Immature natural killer cell (primary cell): Measurements from ENCODE around the gene WHRN. TPM values are rescaled to one million over a fixed set of nuclear protein-coding genes. Genes with fewer than 3 reads are reported as not detected.

Source experiments
- DNase-seq, 3 donors: peaks; one replicate each; pipeline ENCODE4 v3.0.0; 2022; ENCODE audit warnings: mixed read lengths in 1 of 3
- H3K27ac Mint-ChIP-seq, 6 donors: one replicate each; pipeline ENCODE4 v1.8.0; 2020; ENCODE audit warnings: mixed read lengths in 6 of 6, mild to moderate bottlenecking in 5 of 6, inconsistent platforms in 4 of 6, moderate library complexity in 3 of 6
- H3K27me3 Mint-ChIP-seq, 3 donors: one replicate each; pipeline ENCODE4 v1.8.0; 2020 to 2021; ENCODE audit warnings: low read depth in 3 of 3, mild to moderate bottlenecking in 3 of 3, mixed read lengths in 3 of 3, moderate library complexity in 3 of 3, inconsistent platforms in 1 of 3
- H3K36me3 Mint-ChIP-seq, 3 donors: one replicate each; pipeline ENCODE4 v1.8.0; 2020; ENCODE audit warnings: mixed read lengths in 3 of 3, inconsistent platforms in 2 of 3, mild to moderate bottlenecking in 2 of 3
- H3K4me1 Mint-ChIP-seq, 2 donors: one replicate each; pipeline ENCODE4 v1.8.0; 2020; ENCODE audit warnings: inconsistent platforms in 2 of 2, mild to moderate bottlenecking in 2 of 2, mixed read lengths in 2 of 2, moderate library complexity in 1 of 2
- H3K4me3 Mint-ChIP-seq, 5 donors: one replicate each; pipeline ENCODE4 v1.8.0; 2020; ENCODE audit warnings: mild to moderate bottlenecking in 5 of 5, mixed read lengths in 5 of 5, inconsistent platforms in 3 of 5, moderate library complexity in 3 of 5
- H3K9me3 Mint-ChIP-seq, 6 donors: one replicate each; pipeline ENCODE4 v1.8.0; 2020; ENCODE audit warnings: mild to moderate bottlenecking in 6 of 6, mixed read lengths in 6 of 6, inconsistent platforms in 4 of 6, moderate library complexity in 3 of 6
- polyA plus RNA-seq, 3 donors: library from polyadenylated mRNA; unstranded; fragments of 300-500 nt; fragmentation: Illumina TruSeq; gene quantifications; one replicate each; pipeline ENCODE4 v1.2.3, GENCODE V29; 2021

WHRN gene
- polyA plus RNA-seq, 3 donors from 2014 or later: 0.22 to 1.4 (median 1.0) TPM

DNA sequence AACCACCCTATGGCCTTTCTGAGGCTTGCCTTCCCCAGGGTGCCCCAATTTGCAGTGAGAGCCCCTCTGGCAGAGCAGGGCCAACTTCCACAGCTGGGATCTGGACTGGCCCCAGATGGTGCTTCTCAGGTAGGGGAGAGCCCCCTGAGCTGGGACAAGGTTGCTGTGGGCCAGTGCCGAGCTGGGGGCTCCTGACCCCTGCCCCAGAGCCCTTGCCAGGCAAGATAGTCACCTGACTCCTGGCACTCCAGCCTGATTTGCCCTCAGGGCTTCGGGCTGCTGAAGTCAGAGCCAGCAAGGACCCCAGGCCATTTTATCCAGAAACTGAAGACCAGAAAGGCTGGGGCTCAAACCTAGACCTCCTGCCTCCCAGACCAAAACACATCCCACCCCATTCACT is 84.1 kb downstream of the WHRN start:
- no peak overlapping the region for H3K4me3 Mint-ChIP-seq
- no peak overlapping the region for H3K27ac Mint-ChIP-seq
- H3K36me3 Mint-ChIP-seq: no peaks in the 10 kb centered on the region
- H3K27me3 Mint-ChIP-seq: peaks cover 0 to 1% (median 0%) of the 10 kb centered on the region in 3 donors
- no peak for DNase-seq
- no peaks in the 10 kb centered on the region for H3K9me3 Mint-ChIP-seq
- peaks cover 7 to 9% of the 10 kb centered on the region in 2 donors for H3K4me1 Mint-ChIP-seq

DNA sequence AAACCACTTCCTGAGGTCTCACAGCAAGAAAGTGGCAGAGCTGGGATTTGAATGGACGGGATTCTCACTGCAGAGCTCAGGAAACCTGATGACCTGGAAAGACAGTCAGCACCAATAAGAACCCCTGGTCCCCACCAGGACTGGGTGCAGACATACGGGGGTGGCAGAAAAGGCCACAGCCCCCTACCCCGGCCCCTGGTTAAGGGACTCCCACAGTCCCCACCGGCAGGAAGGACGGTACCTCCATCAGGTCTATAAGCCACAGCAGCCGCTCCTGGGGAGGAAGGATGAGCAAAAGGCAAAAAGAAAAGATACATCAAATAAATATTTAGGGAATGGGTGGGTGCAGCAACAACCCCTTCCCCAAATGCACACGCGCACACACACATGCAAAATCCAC is 85.5 kb downstream of the WHRN start:
- Mint-ChIP-seq H3K4me1 (peaks cover 7 to 9% of the 10 kb centered on the region in 2 donors), H3K4me3 (no peak overlapping the region), H3K9me3 (no peaks in the 10 kb centered on the region), H3K27me3 (peaks cover 0 to 2% (median 1%) of the 10 kb centered on the region in 3 donors), H3K27ac (no peak overlapping the region), H3K36me3 (no peaks in the 10 kb centered on the region)
- no peak for DNase-seq

DNA sequence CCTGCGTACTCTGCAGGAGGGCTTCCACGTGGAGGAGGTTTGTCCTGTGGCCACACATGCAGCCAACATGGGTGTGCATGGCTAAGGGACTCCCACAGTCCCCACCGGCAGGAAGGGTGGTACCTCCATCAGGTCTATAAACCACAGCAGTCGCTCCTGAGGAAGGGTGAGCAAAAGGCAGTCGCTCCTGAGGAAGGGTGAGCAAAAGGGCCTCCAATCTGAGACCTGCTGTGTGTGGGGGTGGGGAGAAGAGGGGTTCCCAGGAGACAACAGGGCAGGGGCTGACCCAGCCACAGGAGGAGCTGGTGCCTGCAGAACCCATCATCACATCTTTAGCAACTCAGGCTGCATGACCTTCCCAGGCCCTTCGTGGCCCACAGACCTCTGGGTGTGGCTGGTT is 87.2 kb downstream of the WHRN start:
- H3K4me1 Mint-ChIP-seq: peaks cover 7 to 9% of the 10 kb centered on the region in 2 donors
- DNase-seq: no peak
- peaks cover 0 to 2% (median 1%) of the 10 kb centered on the region in 3 donors for H3K27me3 Mint-ChIP-seq
- H3K27ac Mint-ChIP-seq: no peak overlapping the region
- no peaks in the 10 kb centered on the region for H3K9me3 Mint-ChIP-seq
- no peaks in the 10 kb centered on the region for H3K36me3 Mint-ChIP-seq
- H3K4me3 Mint-ChIP-seq: no peak overlapping the region

DNA sequence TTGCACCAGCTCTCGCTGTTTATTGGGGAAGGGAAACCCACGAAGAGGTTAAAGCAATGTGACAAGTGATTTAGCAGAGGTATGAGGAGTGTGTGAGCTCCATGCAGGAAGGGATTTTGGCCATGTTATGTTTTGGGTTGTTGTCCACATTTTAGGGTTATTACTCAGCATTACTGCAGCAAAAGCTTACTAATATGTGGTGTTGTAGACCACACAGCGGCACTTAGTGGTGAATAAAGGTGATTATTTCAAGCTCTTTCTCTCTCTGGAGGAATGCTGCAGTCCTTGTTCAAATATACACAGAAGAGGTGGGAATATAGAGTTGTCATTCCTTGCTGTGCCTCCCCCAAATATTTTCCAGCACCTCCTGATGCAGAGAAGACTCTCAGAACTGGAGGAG is 87.8 kb downstream of the WHRN start:
- H3K36me3 Mint-ChIP-seq: no peaks in the 10 kb centered on the region
- H3K4me3 Mint-ChIP-seq: no peak overlapping the region
- no peaks in the 10 kb centered on the region for H3K9me3 Mint-ChIP-seq
- H3K4me1 Mint-ChIP-seq: peaks cover 7 to 9% of the 10 kb centered on the region in 2 donors
- peaks cover 0 to 2% (median 0%) of the 10 kb centered on the region in 3 donors for H3K27me3 Mint-ChIP-seq
- no peak for DNase-seq
- peak overlapping the region in 2 of 6 donors; percentile 15 to 40 for H3K27ac Mint-ChIP-seq

DNA sequence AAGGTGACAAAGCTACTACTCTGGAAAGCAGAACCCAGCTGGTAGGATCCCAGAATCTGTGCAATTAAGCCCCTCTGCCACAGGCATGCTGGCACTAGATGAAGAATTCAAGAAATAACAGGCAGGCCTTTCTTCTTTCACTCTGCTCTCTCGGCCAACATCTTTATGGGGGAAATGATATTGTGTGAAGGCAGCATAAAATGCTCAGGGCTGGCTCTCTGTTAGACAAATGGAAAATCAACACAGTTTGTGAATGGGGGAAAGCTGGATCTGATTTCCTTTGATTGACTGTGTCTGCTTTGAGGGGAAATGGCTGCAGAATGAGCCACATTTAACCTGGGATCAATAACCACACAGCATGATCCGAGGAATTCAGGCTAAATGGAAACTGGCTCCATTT is 88.4 kb downstream of the WHRN start:
- H3K4me3 Mint-ChIP-seq: no peak overlapping the region
- H3K4me1 Mint-ChIP-seq: peaks cover 7 to 9% of the 10 kb centered on the region in 2 donors
- H3K9me3 Mint-ChIP-seq: no peaks in the 10 kb centered on the region
- no peaks in the 10 kb centered on the region for H3K36me3 Mint-ChIP-seq
- peaks cover 0 to 2% (median 0%) of the 10 kb centered on the region in 3 donors for H3K27me3 Mint-ChIP-seq
- peak overlapping the region in 1 of 6 donors; percentile 17 for H3K27ac Mint-ChIP-seq
- no peak for DNase-seq

DNA sequence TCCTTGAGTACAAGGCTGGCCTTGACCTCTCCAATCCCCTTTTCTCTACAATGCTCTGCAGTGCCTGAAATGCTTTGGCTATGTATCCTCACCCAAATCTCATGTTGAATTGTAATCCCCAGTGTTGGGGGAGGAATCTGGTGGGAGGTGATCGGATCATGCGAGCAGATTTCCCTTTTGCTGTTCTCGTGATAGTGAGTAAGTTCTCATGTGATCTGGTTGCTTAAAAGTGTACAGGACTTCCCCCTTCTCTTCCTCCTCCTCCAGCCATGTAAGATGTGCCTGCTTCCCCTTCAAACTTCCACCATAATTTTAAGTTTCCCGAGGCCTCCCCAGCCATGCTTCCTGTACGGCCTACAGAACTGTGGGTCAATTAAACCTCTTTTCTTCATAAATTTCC is 89.0 kb downstream of the WHRN start:
- DNase-seq: no peak
- H3K4me3 Mint-ChIP-seq: no peak overlapping the region
- H3K36me3 Mint-ChIP-seq: no peaks in the 10 kb centered on the region
- H3K27me3 Mint-ChIP-seq: peaks cover 0 to 2% (median 0%) of the 10 kb centered on the region in 3 donors
- H3K9me3 Mint-ChIP-seq: no peaks in the 10 kb centered on the region
- H3K27ac Mint-ChIP-seq: peak overlapping the region in 1 of 6 donors; percentile 17
- H3K4me1 Mint-ChIP-seq: peaks cover 7 to 9% of the 10 kb centered on the region in 2 donors

DNA sequence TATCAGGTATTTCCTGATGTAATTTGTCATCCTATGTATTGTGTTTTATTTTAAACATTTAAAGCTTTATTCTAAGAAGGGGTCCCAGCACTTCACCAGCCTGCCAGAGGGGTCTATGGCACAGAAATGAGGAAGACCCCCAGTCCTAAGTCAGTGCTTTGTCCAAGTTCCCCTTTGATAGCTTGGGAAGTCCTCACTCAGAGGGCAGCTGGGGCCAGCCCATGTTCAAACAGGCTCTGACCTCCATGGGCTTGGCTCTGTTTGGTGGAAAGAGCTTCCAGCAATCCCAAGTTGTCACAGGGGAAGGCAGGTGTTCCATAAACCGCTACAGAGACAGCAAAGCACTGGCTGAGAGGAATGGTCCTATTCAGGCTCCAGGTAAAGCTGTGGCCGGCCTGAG is 90.9 kb downstream of the WHRN start:
- Mint-ChIP-seq H3K4me3 (no peak overlapping the region), H3K4me1 (peaks cover 7 to 9% of the 10 kb centered on the region in 2 donors), H3K36me3 (no peaks in the 10 kb centered on the region), H3K27me3 (peaks cover 0 to 4% (median 0%) of the 10 kb centered on the region in 3 donors), H3K9me3 (no peaks in the 10 kb centered on the region), H3K27ac (no peak overlapping the region)
- DNase-seq: no peak

DNA sequence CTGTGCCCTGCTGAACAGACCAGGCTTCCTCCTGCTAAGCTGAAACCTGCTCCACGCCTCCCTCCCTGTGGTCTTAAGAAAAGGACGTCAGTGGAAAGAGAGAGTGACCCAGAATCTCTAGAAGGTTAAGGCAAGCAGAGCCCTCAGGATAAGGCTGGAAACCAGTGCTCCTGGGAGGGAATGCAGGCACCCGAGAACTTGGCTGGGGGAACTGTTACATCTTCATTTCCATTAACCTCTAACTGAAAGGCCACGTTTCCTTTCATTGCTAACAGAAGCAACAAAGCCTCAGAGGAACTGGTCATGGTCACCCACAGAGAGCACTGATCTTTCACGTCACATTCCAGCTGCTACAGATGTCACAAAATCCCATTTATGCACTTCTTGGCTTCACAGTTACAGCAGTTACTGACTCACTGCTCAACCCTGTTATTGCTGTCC is 91.4 kb downstream of the WHRN start:
- Mint-ChIP-seq H3K9me3 (no peaks in the 10 kb centered on the region), H3K27ac (no peak overlapping the region), H3K27me3 (peaks cover 0 to 4% (median 0%) of the 10 kb centered on the region in 3 donors), H3K4me3 (no peak overlapping the region), H3K36me3 (no peaks in the 10 kb centered on the region), H3K4me1 (peaks cover 7 to 9% of the 10 kb centered on the region in 2 donors)
- no peak for DNase-seq

DNA sequence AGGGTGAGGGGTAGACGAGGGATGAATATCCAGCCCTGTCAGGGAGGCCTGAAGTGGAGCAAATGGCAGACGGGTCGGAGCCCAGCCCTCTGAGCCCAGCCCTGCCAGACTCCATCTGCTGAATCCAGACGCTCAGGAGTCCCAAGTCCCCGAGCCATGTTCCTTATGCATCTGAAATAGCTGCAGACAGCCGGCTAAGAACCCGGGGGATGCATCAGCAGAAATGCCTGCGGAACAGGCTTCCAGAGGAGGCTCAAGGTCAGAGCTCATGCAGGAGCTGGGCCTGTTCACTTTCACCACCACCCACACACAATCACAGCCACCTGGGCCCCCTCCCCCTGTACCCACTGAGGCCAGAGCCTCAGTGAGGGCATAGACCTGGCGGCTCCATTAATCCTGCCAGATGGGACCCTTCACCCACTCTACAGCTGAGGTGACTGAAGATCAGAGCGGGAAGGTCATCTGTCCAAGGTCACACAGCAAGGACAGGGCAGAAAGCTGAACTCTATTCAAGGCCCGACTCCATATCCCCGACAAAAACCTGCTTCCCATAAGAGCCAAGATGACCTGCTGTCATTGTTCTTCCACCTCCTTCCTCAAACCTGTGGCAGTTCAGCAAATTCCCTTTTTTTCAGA is 93.1 kb downstream of the WHRN start:
- no peaks in the 10 kb centered on the region for H3K4me1 Mint-ChIP-seq
- H3K27ac Mint-ChIP-seq: no peak overlapping the region
- H3K27me3 Mint-ChIP-seq: peaks cover 0 to 4% (median 0%) of the 10 kb centered on the region in 3 donors
- DNase-seq: no peak
- no peaks in the 10 kb centered on the region for H3K9me3 Mint-ChIP-seq
- H3K4me3 Mint-ChIP-seq: no peak overlapping the region
- H3K36me3 Mint-ChIP-seq: no peaks in the 10 kb centered on the region

DNA sequence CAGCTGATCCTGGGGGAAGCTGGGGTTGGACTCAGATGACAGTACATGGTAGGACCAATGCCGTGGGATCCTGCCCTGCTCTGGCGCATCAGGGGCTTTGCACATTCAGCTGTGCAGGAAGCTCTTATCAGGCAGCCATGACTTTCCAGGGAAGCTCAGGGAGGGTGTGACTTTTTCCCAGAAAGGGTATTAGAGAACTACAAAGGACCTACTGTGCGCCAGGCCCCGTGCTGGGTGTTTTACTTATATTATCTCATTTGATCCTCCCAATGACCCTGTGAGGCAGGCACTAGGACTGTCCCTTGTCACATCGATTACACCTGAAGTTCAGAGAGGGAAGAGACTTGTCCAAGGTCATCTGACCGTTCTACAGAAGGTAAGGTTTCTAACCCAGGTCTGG is 93.8 kb downstream of the WHRN start:
- Mint-ChIP-seq H3K9me3 (no peaks in the 10 kb centered on the region), H3K36me3 (no peaks in the 10 kb centered on the region), H3K27me3 (peaks cover 0 to 4% (median 0%) of the 10 kb centered on the region in 3 donors), H3K27ac (no peak overlapping the region), H3K4me1 (no peaks in the 10 kb centered on the region), H3K4me3 (no peak overlapping the region)
- no peak for DNase-seq

DNA sequence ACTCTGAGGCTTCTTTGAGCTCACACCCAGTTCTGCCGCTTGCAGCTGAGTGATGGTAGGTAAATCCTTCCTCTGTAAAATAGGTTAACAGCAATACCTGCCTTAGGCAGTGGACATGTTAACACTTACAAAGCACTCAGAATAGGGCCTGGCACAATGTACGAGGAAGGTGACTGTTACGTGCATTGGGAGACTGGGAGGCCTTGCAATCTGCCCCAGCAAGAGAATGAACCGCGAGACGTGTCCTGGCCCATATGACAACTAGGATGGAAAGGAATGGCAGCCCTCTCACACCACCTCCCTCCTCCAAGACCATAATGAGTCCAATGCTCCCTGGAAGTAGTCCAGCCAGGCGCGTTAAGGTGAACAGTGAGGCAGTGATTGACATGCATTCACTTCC is 94.4 kb downstream of the WHRN start:
- Mint-ChIP-seq H3K36me3 (no peaks in the 10 kb centered on the region), H3K27ac (no peak overlapping the region), H3K4me1 (no peaks in the 10 kb centered on the region), H3K27me3 (peaks cover 0 to 4% (median 0%) of the 10 kb centered on the region in 3 donors), H3K9me3 (no peaks in the 10 kb centered on the region), H3K4me3 (no peak overlapping the region)
- no peak for DNase-seq

DNA sequence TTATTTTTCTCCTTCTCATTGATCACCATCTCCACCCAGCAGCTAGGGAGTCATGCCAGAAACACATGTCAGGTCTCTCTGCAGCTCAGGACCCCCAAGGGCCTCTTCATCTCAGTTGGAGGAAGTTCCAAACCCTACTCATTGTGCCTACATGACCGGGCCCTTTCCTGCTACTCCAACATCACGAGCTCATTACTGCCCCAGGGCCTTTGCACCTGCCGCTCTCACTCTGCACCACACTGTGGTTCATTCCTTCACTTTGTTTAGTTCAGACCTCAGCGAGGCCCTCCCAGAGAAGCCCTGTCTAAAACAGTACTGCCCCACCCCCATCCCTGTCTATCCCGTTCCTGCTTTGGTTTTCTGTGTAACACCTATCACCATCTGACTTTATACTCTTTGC is 95.4 kb downstream of the WHRN start:
- H3K27ac Mint-ChIP-seq: peak overlapping the region in 1 of 6 donors; percentile 37
- H3K27me3 Mint-ChIP-seq: peaks cover 0 to 4% (median 0%) of the 10 kb centered on the region in 3 donors
- H3K9me3 Mint-ChIP-seq: no peaks in the 10 kb centered on the region
- H3K36me3 Mint-ChIP-seq: no peaks in the 10 kb centered on the region
- DNase-seq: no peak
- H3K4me1 Mint-ChIP-seq: peaks cover 0 to 4% of the 10 kb centered on the region in 2 donors
- no peak overlapping the region for H3K4me3 Mint-ChIP-seq

DNA sequence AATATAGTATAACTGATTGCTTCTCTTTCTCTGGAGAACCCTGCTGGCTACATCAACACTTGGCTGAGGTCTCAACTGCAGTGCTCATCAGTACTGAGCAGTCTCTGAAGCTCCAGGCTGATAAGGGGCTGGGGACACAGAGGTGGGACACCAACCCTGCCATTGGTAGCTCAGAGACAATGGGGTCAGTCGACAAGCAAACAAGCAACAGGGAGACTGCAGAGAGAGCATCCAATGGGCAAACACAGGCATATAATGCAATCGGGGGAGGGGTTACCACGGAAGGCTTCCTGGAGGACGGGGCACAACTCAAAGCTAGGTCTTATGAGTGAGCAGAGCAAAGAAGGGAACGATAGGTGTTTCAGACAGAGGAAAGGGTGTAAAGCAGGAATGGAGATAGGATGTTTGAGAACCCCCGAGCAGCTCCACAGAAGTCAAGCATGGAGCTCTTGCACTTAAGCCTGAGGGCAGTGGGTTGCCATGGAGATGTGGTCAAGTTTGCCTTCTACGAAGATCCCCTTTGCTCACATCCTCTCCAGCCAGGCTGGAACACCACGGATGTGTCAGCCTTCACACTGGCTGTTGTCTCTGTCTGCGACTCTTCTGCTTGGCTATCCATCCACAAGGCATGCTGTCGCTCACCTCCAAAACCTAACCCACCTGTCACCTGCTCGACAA is 96.0 kb downstream of the WHRN start:
- Mint-ChIP-seq H3K27ac (peak overlapping the region in 1 of 6 donors; percentile 37), H3K4me3 (no peak overlapping the region)

DNA sequence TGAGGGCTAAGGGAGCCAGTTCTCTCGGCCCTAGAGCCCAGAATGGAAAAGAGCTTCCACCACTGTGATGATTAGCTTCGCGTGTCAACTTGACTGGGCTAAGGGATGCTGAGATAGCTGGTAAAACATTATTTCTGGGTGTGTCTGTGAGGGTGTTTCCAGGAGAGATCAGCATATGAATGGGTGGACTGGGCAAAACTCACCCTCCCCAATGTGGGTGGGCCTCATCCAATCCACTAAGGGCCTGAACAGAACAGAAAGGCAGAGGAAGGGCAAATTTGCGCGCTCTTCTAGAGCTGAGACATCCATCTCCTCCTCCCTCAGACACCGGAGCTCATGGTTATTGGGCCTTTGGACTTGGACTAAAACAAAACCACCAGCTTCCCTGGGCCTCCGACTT is 96.6 kb downstream of the WHRN start:
- Mint-ChIP-seq H3K27me3 (peaks cover 0 to 5% (median 0%) of the 10 kb centered on the region in 3 donors), H3K27ac (peak overlapping the region in 2 of 6 donors; percentile 26 to 37), H3K9me3 (no peaks in the 10 kb centered on the region), H3K36me3 (no peaks in the 10 kb centered on the region), H3K4me3 (no peak overlapping the region), H3K4me1 (peaks cover 0 to 4% of the 10 kb centered on the region in 2 donors)
- DNase-seq: no peak

More for the DNA sequence above, 96.0 kb downstream of the WHRN start:
- Mint-ChIP-seq H3K4me1 (peaks cover 0 to 4% of the 10 kb centered on the region in 2 donors), H3K27me3 (peaks cover 0 to 5% (median 0%) of the 10 kb centered on the region in 3 donors), H3K9me3 (no peaks in the 10 kb centered on the region), H3K36me3 (no peaks in the 10 kb centered on the region)
- DNase-seq: no peak
